DND-41 (cell line): ENCODE results near the gene THOP1.

Experiments used
- CTCF ChIP-seq: IDR thresholded peaks from 2 replicates; pipeline ENCODE4 v1.5.1; 2012; ENCODE audit warnings: borderline replicate concordance, low read length, moderate library complexity, mild to moderate bottlenecking; ENCODE audit not compliant: poor library complexity, severe bottlenecking; ENCODE audit errors: extremely low read depth
- EZH2 ChIP-seq: IDR thresholded peaks from 3 replicates; pipeline ENCODE4 v1.6.1; 2012; ENCODE audit warnings: borderline replicate concordance, low read depth, mild to moderate bottlenecking, moderate library complexity, low read length, inconsistent platforms; ENCODE audit not compliant: severe bottlenecking

- TF ChIP-seq CTCF (no peak), EZH2 (no peak)
These were observed 28.8 kb upstream of the THOP1 start for GRCh38 chr19:2756477-2756876.
